Neuron (in vitro differentiated cells): ENCODE results near the gene NAALADL2.
"Not testable (repeated sequence)": the region's sequence is repeated elsewhere in the genome, so short reads cannot be mapped to it uniquely, and the experiment has no call there.

ENCODE experiments used
- H2AFZ ChIP-seq: one replicate; pipeline ENCODE4 v1.6.1; 2013; ENCODE audit warnings: low read depth, mild to moderate bottlenecking, inconsistent platforms, low read length, moderate library complexity
- H3K27me3 ChIP-seq: one replicate; pipeline ENCODE4 v1.6.1; 2013; ENCODE audit warnings: low read length; ENCODE audit not compliant: insufficient read depth
- H3K36me3 ChIP-seq: one replicate; pipeline ENCODE4 v1.6.1; 2013; ENCODE audit warnings: low read length; ENCODE audit not compliant: insufficient read depth
- H3K4me1 ChIP-seq: one replicate; pipeline ENCODE4 v1.6.1; 2013; ENCODE audit warnings: low read length; ENCODE audit not compliant: insufficient read depth
- H3K4me3 ChIP-seq: 2 replicates; pipeline ENCODE4 v1.5.1; 2013; ENCODE audit warnings: mild to moderate bottlenecking, low read length, moderate library complexity
- H3K9me3 ChIP-seq: one replicate; pipeline ENCODE4 v1.6.1; 2013; ENCODE audit warnings: low read length

NAALADL2 gene

GRCh38 chr3:175349168-175349567 lies 490.0 kb downstream of the NAALADL2 start:
- Histone ChIP-seq H3K36me3 (no peaks in the 10 kb centered on the region), H3K9me3 (no peaks in the 10 kb centered on the region), H3K4me1 (no peaks in the 10 kb centered on the region), H3K27me3 (no peaks in the 10 kb centered on the region), H2AFZ (no peak overlapping the region), H3K4me3 (no peak overlapping the region)

DNA sequence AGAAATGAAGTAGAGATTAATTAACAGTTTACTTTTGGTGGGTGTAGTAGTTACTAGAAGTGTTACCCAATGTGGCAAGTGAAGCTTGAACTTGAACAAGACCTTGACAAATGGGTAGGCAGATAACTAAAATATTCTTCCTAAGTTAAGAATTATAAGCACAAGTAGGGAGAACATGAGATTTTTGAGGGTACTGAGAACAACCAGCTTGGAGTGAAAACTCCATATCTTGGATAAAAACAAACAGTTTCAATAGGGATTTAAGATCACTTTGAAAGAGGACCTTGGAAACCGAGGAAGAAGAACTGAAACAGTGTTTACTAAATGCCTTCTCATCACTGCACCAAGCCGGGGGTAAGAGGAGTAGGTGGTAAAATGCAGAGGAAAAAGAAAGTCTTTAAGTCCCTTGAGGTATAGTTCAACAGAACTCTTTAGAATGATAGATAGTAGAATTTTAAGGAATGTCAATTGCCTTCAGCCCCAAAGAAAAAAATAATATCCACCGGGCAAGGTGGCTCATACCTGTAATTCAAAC lies 496.7 kb downstream of the NAALADL2 start:
- Histone ChIP-seq H3K4me1 (no peaks in the 10 kb centered on the region), H2AFZ (no peak overlapping the region), H3K4me3 (no peak overlapping the region), H3K36me3 (no peaks in the 10 kb centered on the region), H3K9me3 (no peaks in the 10 kb centered on the region), H3K27me3 (no peaks in the 10 kb centered on the region)

- Histone ChIP-seq H2AFZ (no peak overlapping the region), H3K4me1 (no peaks in the 10 kb centered on the region), H3K27me3 (no peaks in the 10 kb centered on the region), H3K4me3 (no peak overlapping the region), H3K9me3 (no peaks in the 10 kb centered on the region), H3K36me3 (no peaks in the 10 kb centered on the region)
Measured at GRCh38 chr3:175356899-175357324, 497.8 kb downstream of the NAALADL2 start.

- H2AFZ ChIP-seq = no peak overlapping the region
- H3K4me3 ChIP-seq = no peak overlapping the region
- H3K36me3 ChIP-seq = no peaks in the 10 kb centered on the region
- H3K4me1 ChIP-seq = no peaks in the 10 kb centered on the region
- H3K9me3 ChIP-seq = no peaks in the 10 kb centered on the region
- no peaks in the 10 kb centered on the region for H3K27me3 ChIP-seq
Measured at GRCh38 chr3:175357758-175358157, 498.6 kb downstream of the NAALADL2 start.

DNA sequence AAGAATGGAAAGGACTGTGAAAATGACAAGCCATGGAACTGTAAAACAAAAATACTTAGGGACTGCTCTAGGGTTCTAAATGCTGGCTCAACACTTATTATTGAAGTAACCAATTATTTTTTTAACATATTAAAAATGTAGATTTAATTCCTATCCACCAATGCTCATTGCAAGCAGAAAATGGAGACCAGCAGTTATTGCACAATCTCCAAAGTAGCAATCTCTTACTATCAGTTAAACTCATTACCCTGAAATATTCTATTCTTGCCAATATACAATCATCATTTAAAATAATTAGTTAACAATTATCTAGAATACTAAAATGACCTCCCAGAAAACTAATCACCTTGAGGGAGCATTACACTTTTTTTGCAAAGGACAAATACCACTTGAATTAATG lies 499.8 kb downstream of the NAALADL2 start:
- no peaks in the 10 kb centered on the region for H3K36me3 ChIP-seq
- no peak overlapping the region for H3K4me3 ChIP-seq
- no peak overlapping the region for H2AFZ ChIP-seq
- H3K4me1 ChIP-seq = no peaks in the 10 kb centered on the region
- H3K9me3 ChIP-seq = no peaks in the 10 kb centered on the region
- H3K27me3 ChIP-seq = no peaks in the 10 kb centered on the region

- H3K4me1 ChIP-seq, H3K27me3 ChIP-seq, H3K36me3 ChIP-seq, H3K4me3 ChIP-seq, H2AFZ ChIP-seq, H3K9me3 ChIP-seq: not testable (repeated sequence)
Measured at GRCh38 chr3:175370426-175370825, 511.3 kb downstream of the NAALADL2 start.

GRCh38 chr3:175371187-175371586 lies 512.1 kb downstream of the NAALADL2 start:
- H3K4me1 ChIP-seq, H3K9me3 ChIP-seq, H3K4me3 ChIP-seq, H3K27me3 ChIP-seq, H3K36me3 ChIP-seq, H2AFZ ChIP-seq: not testable (repeated sequence)

DNA sequence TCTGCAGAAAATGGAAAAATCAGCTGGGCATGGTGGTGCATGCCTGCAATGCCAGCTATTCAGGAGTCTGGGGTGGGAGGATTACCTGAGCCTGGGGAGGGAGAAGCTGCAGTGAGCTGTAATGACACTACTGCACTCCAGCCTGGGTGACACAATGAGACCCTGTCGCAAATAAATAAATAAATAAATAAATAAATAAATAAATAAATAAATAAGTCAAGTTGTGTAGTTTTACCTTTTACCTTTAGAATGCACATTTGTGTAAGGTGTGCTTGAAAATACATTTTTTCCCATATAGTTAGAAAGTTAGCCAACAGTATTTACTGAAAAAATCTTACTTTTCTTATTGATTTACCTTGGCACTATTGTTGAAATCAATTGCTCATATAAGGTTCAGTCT lies 515.6 kb downstream of the NAALADL2 start:
- Histone ChIP-seq H3K36me3 (no peaks in the 10 kb centered on the region), H2AFZ (no peak overlapping the region), H3K4me3 (no peak overlapping the region), H3K27me3 (no peaks in the 10 kb centered on the region), H3K9me3 (no peaks in the 10 kb centered on the region), H3K4me1 (no peaks in the 10 kb centered on the region)

DNA sequence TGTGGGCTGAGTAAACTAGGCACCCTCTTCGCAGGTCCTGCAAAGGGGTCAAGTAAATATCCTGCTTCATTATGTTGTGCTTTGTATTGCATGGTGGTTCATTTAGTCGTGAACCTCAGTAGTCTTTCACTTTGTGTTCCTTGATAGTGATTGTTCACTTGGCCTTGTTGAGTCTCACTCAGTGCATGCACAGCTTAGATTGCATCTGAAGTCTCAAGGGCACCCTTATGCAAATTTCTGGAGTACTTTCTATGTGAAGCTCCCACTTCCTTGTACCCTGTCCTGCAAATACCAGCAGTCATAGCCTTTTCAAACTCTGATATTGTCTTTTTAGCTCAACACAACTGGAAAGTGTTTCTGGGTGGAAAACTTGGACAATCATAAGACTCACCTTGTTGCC lies 519.2 kb downstream of the NAALADL2 start:
- H3K27me3 ChIP-seq = no peaks in the 10 kb centered on the region
- no peaks in the 10 kb centered on the region for H3K9me3 ChIP-seq
- H3K36me3 ChIP-seq = no peaks in the 10 kb centered on the region
- no peak overlapping the region for H3K4me3 ChIP-seq
- H3K4me1 ChIP-seq = no peaks in the 10 kb centered on the region
- H2AFZ ChIP-seq = no peak overlapping the region

DNA sequence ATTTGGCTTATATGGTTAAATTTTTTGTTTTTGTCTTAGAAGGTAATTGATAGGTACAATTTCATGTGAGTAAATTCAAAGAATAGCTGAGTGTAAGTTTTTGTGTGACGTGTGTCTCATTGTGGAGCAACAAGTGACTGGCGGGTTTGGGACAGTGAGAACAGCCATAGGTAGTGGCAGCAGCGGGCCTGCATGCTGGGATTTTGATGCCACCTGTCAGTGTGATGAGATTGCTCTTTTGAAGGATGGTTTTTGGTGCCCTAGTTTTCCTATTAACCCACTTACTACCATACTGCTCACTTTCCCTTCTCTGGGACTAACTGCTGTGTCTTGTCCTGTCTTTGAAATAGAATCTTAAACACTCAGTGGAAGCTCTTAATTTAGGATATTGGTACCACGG lies 522.6 kb downstream of the NAALADL2 start:
- Histone ChIP-seq H3K9me3 (no peaks in the 10 kb centered on the region), H3K4me3 (no peak overlapping the region), H3K36me3 (no peaks in the 10 kb centered on the region), H3K27me3 (no peaks in the 10 kb centered on the region), H3K4me1 (no peaks in the 10 kb centered on the region), H2AFZ (no peak overlapping the region)

DNA sequence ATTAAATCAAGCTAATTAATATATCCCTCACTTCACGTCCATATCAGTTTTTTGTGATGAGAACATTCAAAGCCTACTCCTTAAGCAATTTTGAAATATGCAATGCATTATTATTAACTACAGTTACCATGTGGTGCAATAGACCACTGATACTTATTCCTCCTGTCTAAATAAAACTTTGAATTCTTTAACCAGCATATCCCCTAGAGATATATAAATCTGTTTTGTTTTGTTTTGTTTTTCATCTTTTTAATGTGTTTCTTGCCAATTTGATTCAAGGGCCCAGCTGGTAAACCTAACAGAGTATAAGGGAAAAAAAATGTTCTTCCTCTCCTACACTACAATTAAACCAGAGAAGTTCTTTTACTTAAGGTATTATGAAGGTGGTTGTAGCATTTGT lies 524.2 kb downstream of the NAALADL2 start:
- Histone ChIP-seq H3K27me3 (no peaks in the 10 kb centered on the region), H3K36me3 (no peaks in the 10 kb centered on the region), H3K4me1 (no peaks in the 10 kb centered on the region), H3K4me3 (no peak overlapping the region), H2AFZ (no peak overlapping the region), H3K9me3 (no peaks in the 10 kb centered on the region)

DNA sequence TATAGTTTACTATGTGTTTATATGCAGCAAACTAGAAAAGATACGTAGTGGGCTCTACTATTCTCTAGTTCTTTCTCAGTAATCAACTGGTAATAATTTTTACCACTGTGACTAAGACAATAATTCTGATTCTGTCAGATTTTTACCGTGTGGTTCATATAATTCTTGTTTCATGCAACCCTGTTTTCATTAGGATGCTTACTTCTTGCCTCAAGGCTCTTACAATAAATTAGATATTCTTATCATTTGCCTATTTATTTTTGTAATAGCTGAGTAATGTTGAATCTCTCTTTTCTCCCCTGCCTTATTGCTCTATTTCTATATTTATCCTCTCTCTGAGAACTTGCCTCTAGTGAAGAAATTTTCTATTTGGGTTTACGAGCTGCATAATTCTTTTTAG lies 524.7 kb downstream of the NAALADL2 start:
- no peak overlapping the region for H2AFZ ChIP-seq
- no peaks in the 10 kb centered on the region for H3K4me1 ChIP-seq
- no peaks in the 10 kb centered on the region for H3K27me3 ChIP-seq
- H3K36me3 ChIP-seq = no peaks in the 10 kb centered on the region
- H3K9me3 ChIP-seq = no peaks in the 10 kb centered on the region
- H3K4me3 ChIP-seq = no peak overlapping the region

DNA sequence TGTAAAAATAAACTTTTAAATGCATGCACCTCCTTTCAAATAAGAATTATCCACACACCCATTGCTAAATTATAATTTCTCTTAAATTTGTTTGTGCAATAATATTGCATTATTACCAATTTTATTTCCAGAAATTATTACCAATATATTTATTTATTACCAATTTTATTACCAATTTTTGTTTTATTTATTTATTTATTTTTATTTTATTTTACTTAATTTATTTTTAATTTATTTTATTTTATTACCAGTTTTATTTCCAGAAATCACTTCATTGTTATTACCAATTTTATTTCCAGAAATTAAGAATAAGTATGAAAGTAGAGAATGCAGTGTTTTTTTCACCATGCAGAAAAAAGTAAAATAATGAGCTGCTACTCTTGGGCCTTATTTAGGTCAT lies 525.4 kb downstream of the NAALADL2 start:
- H3K36me3 ChIP-seq = no peaks in the 10 kb centered on the region
- no peak overlapping the region for H3K4me3 ChIP-seq
- H3K9me3 ChIP-seq = no peaks in the 10 kb centered on the region
- H3K27me3 ChIP-seq = no peaks in the 10 kb centered on the region
- H3K4me1 ChIP-seq = peaks cover 4% of the 10 kb centered on the region
- H2AFZ ChIP-seq = no peak overlapping the region

DNA sequence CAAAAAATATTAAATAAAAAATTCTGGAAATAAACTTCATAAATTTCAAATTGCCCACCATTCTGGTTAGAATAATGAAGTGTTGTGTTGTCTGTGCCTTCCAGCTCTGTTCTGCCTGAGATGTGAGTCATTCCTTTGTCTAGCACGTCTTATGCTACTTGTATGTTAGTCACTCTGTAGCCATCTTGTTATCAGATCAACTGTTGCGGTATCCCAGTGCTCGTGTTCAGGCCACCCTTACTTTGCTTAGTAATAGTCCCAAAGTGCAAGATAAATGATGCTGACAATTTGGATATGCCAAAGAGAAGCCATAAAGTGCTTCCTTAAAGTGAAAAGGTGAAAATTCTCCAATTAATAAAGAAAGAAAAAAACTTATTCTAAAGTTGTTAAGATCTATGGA lies 527.5 kb downstream of the NAALADL2 start:
- no peaks in the 10 kb centered on the region for H3K9me3 ChIP-seq
- no peak overlapping the region for H3K4me3 ChIP-seq
- H3K27me3 ChIP-seq = no peaks in the 10 kb centered on the region
- no peaks in the 10 kb centered on the region for H3K36me3 ChIP-seq
- H3K4me1 ChIP-seq = peaks cover 5% of the 10 kb centered on the region
- H2AFZ ChIP-seq = no peak overlapping the region
